BLaER1 (cell line): ENCODE data around the gene POLR3H.

Source experiments
- H3K27ac ChIP-seq: shearing (Covaris generic); formaldehyde crosslinking; 2 replicates; pipeline ENCODE4 v1.8.1; 2022
- H3K27me3 ChIP-seq: shearing (Covaris generic); formaldehyde crosslinking; 2 replicates; pipeline ENCODE4 v1.8.1; 2022
- H3K36me3 ChIP-seq: shearing (Covaris generic); formaldehyde crosslinking; 2 replicates; pipeline ENCODE4 v1.8.1; 2022
- H3K4me1 ChIP-seq: shearing (Covaris generic); formaldehyde crosslinking; 2 replicates; pipeline ENCODE4 v1.8.1; 2022
- H3K4me2 ChIP-seq: shearing (Covaris generic); formaldehyde crosslinking; 2 replicates; pipeline ENCODE4 v1.8.1; 2022
- H3K4me3 ChIP-seq: shearing (Covaris generic); formaldehyde crosslinking; 2 replicates; pipeline ENCODE4 v1.8.1; 2022
- H3K9ac ChIP-seq: shearing (Covaris generic); formaldehyde crosslinking; 2 replicates; pipeline ENCODE4 v1.8.1; 2022
- H3K9me3 ChIP-seq: shearing (Covaris generic); formaldehyde crosslinking; 2 replicates; pipeline ENCODE4 v1.8.1; 2022
- H4K20me1 ChIP-seq: shearing (Covaris generic); formaldehyde crosslinking; 2 replicates; pipeline ENCODE4 v1.8.1; 2022
- Cebpa-rat ChIP-seq: shearing (Covaris generic); IDR thresholded peaks from 2 replicates; pipeline ENCODE4 v1.8.1; 2022

The POLR3H gene

GRCh38 chr22:41491374-41492100 is 52.7 kb downstream of the POLR3H start:
- no peaks in the 10 kb centered on the region for H3K9me3 ChIP-seq
- peaks cover 49% of the 10 kb centered on the region for H3K36me3 ChIP-seq
- peaks cover 39% of the 10 kb centered on the region for H3K4me1 ChIP-seq
- no peaks in the 10 kb centered on the region for H3K27me3 ChIP-seq
- peaks cover 88% of the 10 kb centered on the region for H4K20me1 ChIP-seq
- no peak overlapping the region for H3K9ac ChIP-seq
- no peak for TF ChIP-seq Cebpa-rat
- no peak overlapping the region for H3K4me2 ChIP-seq
- H3K4me3 ChIP-seq, result no peak overlapping the region
- no peak overlapping the region for H3K27ac ChIP-seq

- Histone ChIP-seq H3K9ac (no peak overlapping the region), H3K27ac (no peak overlapping the region), H3K4me3 (no peak overlapping the region), H3K27me3 (no peaks in the 10 kb centered on the region), H3K4me1 (peaks cover 63% of the 10 kb centered on the region), H3K9me3 (no peaks in the 10 kb centered on the region), H4K20me1 (peaks cover 84% of the 10 kb centered on the region), H3K4me2 (0 out of 2 replicates have a peak overlapping the region, but pooled peaks have one; percentile 55), H3K36me3 (peaks cover 25% of the 10 kb centered on the region)
- no peak for TF ChIP-seq Cebpa-rat
Measured at GRCh38 chr22:41488596-41489385, 55.5 kb downstream of the POLR3H start.

- H3K36me3 ChIP-seq, result peaks cover 22% of the 10 kb centered on the region; the same call in 1 of the 2 replicates
- H3K9ac ChIP-seq, result no peak overlapping the region
- no peak for TF ChIP-seq Cebpa-rat
- H3K4me1 ChIP-seq, result peaks cover 70% of the 10 kb centered on the region
- no peaks in the 10 kb centered on the region for H3K27me3 ChIP-seq
- no peaks in the 10 kb centered on the region for H3K9me3 ChIP-seq
- H3K27ac ChIP-seq, result no peak overlapping the region
- no peak overlapping the region for H3K4me2 ChIP-seq
- peaks cover 84% of the 10 kb centered on the region for H4K20me1 ChIP-seq
- H3K4me3 ChIP-seq, result no peak overlapping the region
Measured at GRCh38 chr22:41488076-41488475, 56.2 kb downstream of the POLR3H start.

GRCh38 chr22:41487037-41487935 is 57.0 kb downstream of the POLR3H start:
- TF ChIP-seq Cebpa-rat, result no peak
- Histone ChIP-seq H3K4me1 (peaks cover 78% of the 10 kb centered on the region), H3K4me2 (no peak overlapping the region)

GRCh38 chr22:41485033-41485432 is 59.2 kb downstream of the POLR3H start:
- Histone ChIP-seq H3K27me3 (no peaks in the 10 kb centered on the region), H3K36me3 (0 out of 2 replicates have a peak, but pooled peaks cover 7% of the 10 kb centered on the region), H3K4me3 (no peak overlapping the region), H3K4me2 (peak overlapping the region; percentile 37), H3K9me3 (no peaks in the 10 kb centered on the region), H3K27ac (no peak overlapping the region), H4K20me1 (peaks cover 91% of the 10 kb centered on the region), H3K9ac (no peak overlapping the region), H3K4me1 (peaks cover 88% of the 10 kb centered on the region)
- no peak for TF ChIP-seq Cebpa-rat

More at GRCh38 chr22:41487037-41487935, 57.0 kb downstream of the POLR3H start:
- no peaks in the 10 kb centered on the region for H3K27me3 ChIP-seq
- H3K9me3 ChIP-seq, result no peaks in the 10 kb centered on the region
- H4K20me1 ChIP-seq, result peaks cover 88% of the 10 kb centered on the region
- no peak overlapping the region for H3K9ac ChIP-seq
- H3K4me3 ChIP-seq, result no peak overlapping the region
- H3K27ac ChIP-seq, result no peak overlapping the region
- 0 out of 2 replicates have a peak, but pooled peaks cover 15% of the 10 kb centered on the region for H3K36me3 ChIP-seq

- 0 out of 2 replicates have a peak, but pooled peaks cover 4% of the 10 kb centered on the region for H3K36me3 ChIP-seq
- H3K9ac ChIP-seq, result peak overlapping the region; percentile 46; the same call in 1 of the 2 replicates
- peaks cover 4% of the 10 kb centered on the region; the same call in 1 of the 2 replicates for H3K9me3 ChIP-seq
- 0 out of 2 replicates have a peak overlapping the region, but pooled peaks have one; percentile 18 for H3K4me3 ChIP-seq
- H3K27ac ChIP-seq, result peak overlapping the region; percentile 53; the same call in 1 of the 2 replicates
- H3K4me2 ChIP-seq, result peak overlapping the region; percentile 90
- no peaks in the 10 kb centered on the region for H3K27me3 ChIP-seq
- no peak for TF ChIP-seq Cebpa-rat
- H4K20me1 ChIP-seq, result peaks cover 82% of the 10 kb centered on the region
- peaks cover 88% of the 10 kb centered on the region for H3K4me1 ChIP-seq
Measured at GRCh38 chr22:41482319-41482935, 61.8 kb downstream of the POLR3H start.

GRCh38 chr22:41481925-41482318 is 62.3 kb downstream of the POLR3H start:
- Histone ChIP-seq H3K9me3 (peaks cover 6% of the 10 kb centered on the region; the same call in 1 of the 2 replicates), H4K20me1 (peaks cover 77% of the 10 kb centered on the region), H3K4me1 (peaks cover 91% of the 10 kb centered on the region), H3K27ac (peak overlapping the region; percentile 53; the same call in 1 of the 2 replicates), H3K9ac (peak overlapping the region; percentile 46; the same call in 1 of the 2 replicates), H3K27me3 (no peaks in the 10 kb centered on the region), H3K4me3 (0 out of 2 replicates have a peak overlapping the region, but pooled peaks have one; percentile 18), H3K4me2 (peak overlapping the region; percentile 90), H3K36me3 (no peaks in the 10 kb centered on the region)
- no peak for TF ChIP-seq Cebpa-rat

GRCh38 chr22:41481131-41481830 is 63.0 kb downstream of the POLR3H start:
- Histone ChIP-seq H3K4me2 (peak overlapping the region; percentile 90), H3K9me3 (peaks cover 12% of the 10 kb centered on the region; the same call in 1 of the 2 replicates), H3K4me3 (no peak overlapping the region), H3K27me3 (no peaks in the 10 kb centered on the region), H3K36me3 (no peaks in the 10 kb centered on the region), H3K4me1 (peaks cover 91% of the 10 kb centered on the region), H4K20me1 (peaks cover 73% of the 10 kb centered on the region), H3K27ac (peak overlapping the region; percentile 73), H3K9ac (peak overlapping the region; percentile 64; the same call in 1 of the 2 replicates)
- no peak for TF ChIP-seq Cebpa-rat
